CD4-positive, alpha-beta T cell (primary cell): Measurements from ENCODE around the gene MELTF. TPM values are rescaled to one million over a fixed set of nuclear protein-coding genes. Genes with fewer than 3 reads are reported as not detected.

ENCODE experiments used
- ATAC-seq: fragments of 200-7000 bp; cut with Tn5 transposase; one replicate; pipeline ENCODE4 v1.10.0; 2022; ENCODE audit warnings: mild to moderate bottlenecking; ENCODE audit not compliant: poor library complexity
- CTCF ChIA-PET: fragments of 350-600 bp; sonication (Branson Sonifier 250); formaldehyde crosslinking; loops from one replicate; lab custom pipeline; 2021; ENCODE audit warnings: antibody characterized with exemption, inconsistent platforms; lab: Charles Lee
- POLR2A ChIA-PET: fragments of 350-600 bp; sonication (Branson Sonifier 250); formaldehyde crosslinking; loops from one replicate; lab custom pipeline; 2021; ENCODE audit warnings: antibody characterized with exemption, inconsistent platforms; lab: Charles Lee
- DNase-seq, 14 experiments: peaks; one replicate each; pipeline ENCODE4 v3.0.0-alpha.2; 2013 to 2020; ENCODE audit warnings: mixed read lengths in 2 of 14
- H3K27ac ChIP-seq, 2 donors: one replicate each; pipeline versions ENCODE4 v1.5.1 to v1.7.0; 2013; ENCODE audit warnings: low read length in 2 of 2, low read depth in 1 of 2, mild to moderate bottlenecking in 1 of 2
- H3K27me3 ChIP-seq, 2 experiments: 1 replicate in 1 of 2; 2 replicates in 1 of 2; pipeline versions ENCODE4 v1.6.1 to v1.7.0; 2013; ENCODE audit warnings: low read length in 2 of 2, control low read depth in 1 of 2, mild to moderate bottlenecking in 1 of 2, moderate library complexity in 1 of 2; ENCODE audit not compliant: insufficient read depth in 2 of 2, control insufficient read depth in 1 of 2
- H3K36me3 ChIP-seq: one replicate; pipeline ENCODE4 v1.6.1; 2013; ENCODE audit warnings: low read length, control low read depth; ENCODE audit not compliant: insufficient read depth
- H3K4me1 ChIP-seq: one replicate; pipeline ENCODE4 v1.6.1; 2013; ENCODE audit warnings: low read length, control low read depth; ENCODE audit not compliant: insufficient read depth
- H3K4me3 ChIP-seq: one replicate; pipeline ENCODE4 v1.5.1; 2013; ENCODE audit warnings: mild to moderate bottlenecking, low read length, moderate library complexity
- H3K9me3 ChIP-seq, 2 experiments: 1 replicate in 1 of 2; 2 replicates in 1 of 2; pipeline versions ENCODE4 v1.6.1 to v1.7.0; 2013; ENCODE audit warnings: low read length in 2 of 2, mild to moderate bottlenecking in 2 of 2, control low read depth in 1 of 2, moderate library complexity in 1 of 2; ENCODE audit not compliant: control insufficient read depth in 1 of 2, insufficient read depth in 1 of 2
- H3K27ac Mint-ChIP-seq: one replicate; pipeline ENCODE4 v1.8.0; 2020; ENCODE audit warnings: mixed read lengths
- H3K27me3 Mint-ChIP-seq: one replicate; pipeline ENCODE4 v1.8.0; 2021; ENCODE audit warnings: mixed read lengths
- H3K36me3 Mint-ChIP-seq: one replicate; pipeline ENCODE4 v1.8.0; 2021; ENCODE audit warnings: low read depth, mixed read lengths
- H3K4me1 Mint-ChIP-seq: one replicate; pipeline ENCODE4 v1.8.0; 2021; ENCODE audit warnings: low read depth, mixed read lengths
- H3K4me3 Mint-ChIP-seq: one replicate; pipeline ENCODE4 v1.8.0; 2020; ENCODE audit warnings: mild to moderate bottlenecking, mixed read lengths
- H3K9me3 Mint-ChIP-seq: one replicate; pipeline ENCODE4 v1.8.0; 2020; ENCODE audit warnings: mixed read lengths
- intact Hi-C, 2 experiments: fragments of 100-400 bp; cut with DNase I in 1 of 2; cut with micrococcal nuclease in 1 of 2; formaldehyde crosslinking; loops; one replicate each; pipeline versions ENCODE4 v1.15.1 to v1.9.0; 2023 to 2025; cut with DNase I, micrococcal nuclease
- total RNA-seq, 174 experiments: library from RNA in 2 of 174; stranded (reverse) in 2 of 174; gene quantifications; one replicate each; pipeline ENCODE4 v1.2.3 and lab custom pipeline; 2021 to 2026
- TF ChIP-seq, protein P1 (sequence below): fragments of 200-600 bp; IDR thresholded peaks from one replicate; pipeline ENCODE4 v1.8.0; 2022; ENCODE audit warnings: antibody characterized with exemption, mild to moderate bottlenecking

The MELTF gene
- total RNA-seq, 2 experiments from 2014 or later, result 0.89 to 1.2 TPM

DNA sequence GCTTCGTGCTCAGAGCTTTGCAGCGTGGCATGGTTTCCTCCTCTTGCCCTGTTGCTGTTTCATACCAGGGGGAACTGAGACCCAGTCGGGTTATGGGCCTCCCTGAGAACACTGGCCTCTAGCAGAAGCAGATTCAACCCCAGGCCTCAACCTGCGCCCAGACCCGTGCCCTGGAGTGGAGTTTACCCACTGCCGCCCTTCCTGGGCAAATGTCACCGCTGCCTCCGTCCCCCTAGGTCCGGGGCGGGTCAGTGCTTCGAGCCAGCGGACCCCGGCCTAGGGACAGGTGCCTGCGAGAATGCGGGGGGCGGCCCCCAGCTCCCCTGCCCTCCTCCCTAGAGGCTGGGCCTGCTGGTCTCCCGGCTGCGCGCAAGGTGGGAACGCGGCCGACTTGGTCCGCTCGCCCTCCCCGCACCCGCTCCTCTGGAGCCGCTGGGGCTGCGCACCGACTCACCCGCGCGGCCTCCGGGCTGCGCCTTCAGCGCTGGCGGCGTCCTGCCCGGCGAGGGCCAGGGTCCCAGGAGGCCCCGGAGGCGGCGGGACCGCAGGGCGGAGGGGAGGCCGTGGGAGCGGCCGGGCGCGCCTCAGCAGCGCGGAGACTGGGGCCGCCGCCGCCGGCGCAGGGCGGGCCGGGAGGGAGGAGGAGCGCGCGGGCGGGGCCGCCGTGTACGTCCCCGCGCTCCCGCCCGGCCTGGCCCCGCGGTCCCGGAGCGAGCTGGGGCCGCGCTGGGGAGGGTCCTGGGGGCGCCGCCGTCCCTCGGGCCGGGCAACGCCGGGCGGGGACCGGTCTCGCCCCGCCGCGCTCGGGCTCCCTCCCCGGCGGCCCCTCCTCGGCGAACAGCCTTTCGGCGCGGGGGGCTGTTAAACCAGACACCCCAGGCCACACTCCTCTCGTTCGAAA, 61.1 kb downstream of the MELTF start, which contains the start of gene PIGZ:
Gene PIGZ, minus strand, starts transcription at position 601 of the 901 bp plus-strand sequence. CDS start 16,802 bp downstream, outside the sequence.
- DNase-seq (peak in 8 of 14 experiments; percentile 13 to 70 (median 35)), ATAC-seq (peak; percentile 64)
- Mint-ChIP-seq H3K27ac (no peak within 1 kb of the TSS), H3K4me1 (peaks cover 11% of the 10 kb centered on the region), H3K9me3 (no peaks in the 10 kb centered on the region), H3K4me3 (peak within 1 kb of the TSS; percentile 87), H3K36me3 (no peaks in the 10 kb centered on the region), H3K27me3 (peaks cover 19% of the 10 kb centered on the region)
- ChIA-PET POLR2A (interaction anchor here (0.6 to 1.9 kb wide), 2 partner anchors 26 to 677 kb away, joined by 3 to 10 read pairs; partner anchors contain the start of gene NCBP2), CTCF (interaction anchor here (1.3 to 1.5 kb wide), 2 partner anchors 27 to 152 kb away, joined by 3 read pairs; partner anchors contain the start of gene NCBP2)
- TF ChIP-seq, protein P1, sequence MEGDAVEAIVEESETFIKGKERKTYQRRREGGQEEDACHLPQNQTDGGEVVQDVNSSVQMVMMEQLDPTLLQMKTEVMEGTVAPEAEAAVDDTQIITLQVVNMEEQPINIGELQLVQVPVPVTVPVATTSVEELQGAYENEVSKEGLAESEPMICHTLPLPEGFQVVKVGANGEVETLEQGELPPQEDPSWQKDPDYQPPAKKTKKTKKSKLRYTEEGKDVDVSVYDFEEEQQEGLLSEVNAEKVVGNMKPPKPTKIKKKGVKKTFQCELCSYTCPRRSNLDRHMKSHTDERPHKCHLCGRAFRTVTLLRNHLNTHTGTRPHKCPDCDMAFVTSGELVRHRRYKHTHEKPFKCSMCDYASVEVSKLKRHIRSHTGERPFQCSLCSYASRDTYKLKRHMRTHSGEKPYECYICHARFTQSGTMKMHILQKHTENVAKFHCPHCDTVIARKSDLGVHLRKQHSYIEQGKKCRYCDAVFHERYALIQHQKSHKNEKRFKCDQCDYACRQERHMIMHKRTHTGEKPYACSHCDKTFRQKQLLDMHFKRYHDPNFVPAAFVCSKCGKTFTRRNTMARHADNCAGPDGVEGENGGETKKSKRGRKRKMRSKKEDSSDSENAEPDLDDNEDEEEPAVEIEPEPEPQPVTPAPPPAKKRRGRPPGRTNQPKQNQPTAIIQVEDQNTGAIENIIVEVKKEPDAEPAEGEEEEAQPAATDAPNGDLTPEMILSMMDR, result no peak
- Histone ChIP-seq H3K36me3 (no peaks in the 10 kb centered on the region), H3K27me3 (peaks cover 0 to 6% of the 10 kb centered on the region in 2 experiments), H3K9me3 (no peaks in the 10 kb centered on the region), H3K4me1 (peaks cover 11% of the 10 kb centered on the region), H3K27ac (no peak within 1 kb of the TSS), H3K4me3 (peak within 1 kb of the TSS; percentile 52)
- intact Hi-C loops, result loop anchor here in 1 of 2 experiments (2.0 kb wide), 1 partner anchor 26 kb away; the partner anchor contains the start of gene NCBP2

DNA sequence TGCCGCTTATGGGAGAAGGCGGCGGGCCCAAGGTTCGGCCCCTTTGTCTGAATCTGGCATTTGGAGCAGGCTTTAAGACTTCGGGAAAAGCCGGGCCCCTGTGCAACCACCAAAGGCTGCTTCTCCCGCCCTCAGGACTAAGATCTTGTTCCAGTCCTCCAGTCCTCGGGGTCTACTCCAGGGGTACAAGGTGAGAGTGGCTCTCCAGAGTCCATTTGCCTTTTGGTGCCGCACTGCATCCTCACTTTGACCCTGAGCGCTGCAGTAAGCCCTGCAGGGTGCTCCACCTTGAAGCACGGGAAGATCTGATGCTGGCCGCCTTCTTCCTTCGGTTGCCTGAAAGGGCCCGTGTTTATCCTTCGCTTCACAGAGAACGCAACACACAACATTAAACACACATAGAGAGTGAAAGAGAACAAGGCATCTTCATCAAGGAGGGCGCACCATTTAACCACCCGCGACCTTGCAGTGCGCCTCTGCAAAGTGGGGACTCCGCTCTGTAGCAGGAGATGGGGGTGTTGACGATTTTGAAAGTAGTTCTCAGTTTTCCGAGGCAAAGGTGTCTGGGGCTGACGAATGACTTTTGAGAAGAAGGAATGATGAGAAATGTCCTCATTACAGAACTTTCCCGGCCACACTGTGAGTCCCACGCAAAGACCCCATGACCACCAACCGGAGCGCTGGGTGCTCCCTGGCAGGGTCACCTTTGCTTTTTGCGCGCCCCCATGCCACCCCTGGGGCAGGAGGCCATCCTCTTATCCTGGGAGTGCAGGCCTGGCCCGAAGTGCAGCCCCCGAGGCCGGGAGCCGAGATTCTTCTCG, 62.0 kb downstream of the MELTF start:
- Histone ChIP-seq H3K4me3 (peak overlapping the region; percentile 50), H3K27me3 (peaks cover 0 to 6% of the 10 kb centered on the region in 2 experiments), H3K27ac (no peak overlapping the region), H3K9me3 (no peaks in the 10 kb centered on the region), H3K36me3 (no peaks in the 10 kb centered on the region), H3K4me1 (peaks cover 11% of the 10 kb centered on the region)
- H3K36me3 Mint-ChIP-seq, result no peaks in the 10 kb centered on the region
- H3K9me3 Mint-ChIP-seq, result no peaks in the 10 kb centered on the region
- H3K27me3 Mint-ChIP-seq, result peaks cover 19% of the 10 kb centered on the region
- ChIA-PET CTCF (interaction anchor here (1.3 kb wide), 1 partner anchor 26 kb away, joined by 3 read pairs; the partner anchor contains the start of gene NCBP2), POLR2A (interaction anchor here (0.6 to 1.9 kb wide), 2 partner anchors 26 to 677 kb away, joined by 3 to 10 read pairs; partner anchors contain the start of gene NCBP2)
- H3K4me1 Mint-ChIP-seq, result peaks cover 11% of the 10 kb centered on the region
- no peak for ATAC-seq
- intact Hi-C loops, result loop anchor here (2.0 kb wide), 2 partner anchors 21 to 25 kb away; partner anchors contain the start of gene NCBP2 (in 1 of the 2)
- TF ChIP-seq, protein P1, result no peak
- no peak for DNase-seq
- peak overlapping the region; percentile 78 for H3K4me3 Mint-ChIP-seq
- H3K27ac Mint-ChIP-seq, result no peak overlapping the region
